ENCODE measurements around the gene GDI2.
A peak's percentile ranks its signal among the peaks of the same experiment; 100 is the strongest.
"Not testable (repeated sequence)": the region's sequence is repeated elsewhere in the genome, so short reads cannot be mapped to it uniquely, and the experiment has no call there.

GDI2 gene

GRCh38 chr10:5812283-5813090 lies 747 bp downstream of the GDI2 start:
- H3K36me3 ChIP-seq = no peaks in the 10 kb centered on the region; the same call in 1 of the 2 replicates
- H3K9me3 ChIP-seq (ENCODE audit: severe bottlenecking) = no peaks in the 10 kb centered on the region
- peak overlapping the region; percentile 90 for H3K4me3 ChIP-seq (ENCODE audit: low read depth, low read length)
- TF ChIP-seq CTCF (IDR thresholded peaks at IDR 0.05; ENCODE audit: low read depth, low read length) = no peak
- H3K27me3 ChIP-seq (ENCODE audit: insufficient read depth, low read depth, severe bottlenecking) = no peaks in the 10 kb centered on the region
- H3K27ac ChIP-seq = peak overlapping the region; percentile 99
- peak; percentile 11 for DNase-seq

GRCh38 chr10:5811387-5811821 lies 1.8 kb downstream of the GDI2 start:
- peak overlapping the region; percentile 90 for H3K4me3 ChIP-seq (ENCODE audit: low read depth, low read length)
- H3K27ac ChIP-seq = no peak overlapping the region
- DNase-seq = no peak
- H3K27me3 ChIP-seq (ENCODE audit: insufficient read depth, low read depth, severe bottlenecking) = no peaks in the 10 kb centered on the region
- TF ChIP-seq CTCF (IDR thresholded peaks at IDR 0.05; ENCODE audit: low read depth, low read length) = no peak
- H3K9me3 ChIP-seq (ENCODE audit: severe bottlenecking) = no peaks in the 10 kb centered on the region
- no peaks in the 10 kb centered on the region; the same call in 1 of the 2 replicates for H3K36me3 ChIP-seq

GRCh38 chr10:5810225-5810624 lies 3.0 kb downstream of the GDI2 start:
- no peak for TF ChIP-seq CTCF (IDR thresholded peaks at IDR 0.05; ENCODE audit: low read depth, low read length)
- Histone ChIP-seq H3K27ac (no peak overlapping the region), H3K4me3 (ENCODE audit: low read depth, low read length) (no peak overlapping the region), H3K36me3 (peaks cover 3% of the 10 kb centered on the region), H3K9me3 (ENCODE audit: severe bottlenecking) (no peaks in the 10 kb centered on the region), H3K27me3 (ENCODE audit: insufficient read depth, low read depth, severe bottlenecking) (no peaks in the 10 kb centered on the region)
- no peak for DNase-seq

- no peak for DNase-seq
- TF ChIP-seq CTCF (IDR thresholded peaks at IDR 0.05; ENCODE audit: low read depth, low read length) = no peak
- H3K27me3 ChIP-seq (ENCODE audit: insufficient read depth, low read depth, severe bottlenecking) = no peaks in the 10 kb centered on the region
- H3K9me3 ChIP-seq (ENCODE audit: severe bottlenecking) = no peaks in the 10 kb centered on the region
- no peak overlapping the region for H3K4me3 ChIP-seq (ENCODE audit: low read depth, low read length)
- H3K36me3 ChIP-seq = peaks cover 3% of the 10 kb centered on the region
- no peak overlapping the region for H3K27ac ChIP-seq
These were observed 3.6 kb downstream of the GDI2 start for GRCh38 chr10:5809527-5810154.

GRCh38 chr10:5808783-5809392 lies 4.3 kb downstream of the GDI2 start:
- not testable (repeated sequence) for H3K27me3 ChIP-seq (ENCODE audit: insufficient read depth, low read depth, severe bottlenecking); H3K4me3 ChIP-seq (ENCODE audit: low read depth, low read length); H3K27ac ChIP-seq; H3K36me3 ChIP-seq; DNase-seq; H3K9me3 ChIP-seq (ENCODE audit: severe bottlenecking)

- no peak overlapping the region for H3K4me3 ChIP-seq (ENCODE audit: low read depth, low read length)
- peaks cover 3% of the 10 kb centered on the region; the same call in 1 of the 2 replicates for H3K36me3 ChIP-seq
- H3K27me3 ChIP-seq (ENCODE audit: insufficient read depth, low read depth, severe bottlenecking) = no peaks in the 10 kb centered on the region
- no peak for TF ChIP-seq CTCF (IDR thresholded peaks at IDR 0.05; ENCODE audit: low read depth, low read length)
- H3K9me3 ChIP-seq (ENCODE audit: severe bottlenecking) = no peaks in the 10 kb centered on the region
- H3K27ac ChIP-seq = no peak overlapping the region
- DNase-seq = no peak
These were observed 6.5 kb downstream of the GDI2 start for GRCh38 chr10:5806745-5807144.
